OCI-LY7 (cell line): ENCODE data around the gene CD22.

Source experiments
- EZH2phosphoT487 ChIP-seq: fragments of 200-600 bp; sonication (generic); IDR thresholded peaks from 2 replicates; pipeline ENCODE4 v1.6.1; 2018; ENCODE audit warnings: low read depth, borderline replicate concordance, mild to moderate bottlenecking, mixed run types, antibody characterized with exemption, low read length, moderate library complexity, mixed read lengths
- TF ChIP-seq, protein P1 (sequence below): fragments of 200-600 bp; sonication (generic); conservative IDR thresholded peaks from 2 replicates; pipeline ENCODE4 v1.5.1; 2014; ENCODE audit warnings: mild to moderate bottlenecking, antibody characterized with exemption, low read length, moderate library complexity, mixed read lengths

GRCh38 chr19:35347171-35347929 is 18.4 kb downstream of the CD22 start, which contains the start of gene FFAR1:
- TF ChIP-seq, protein P1, sequence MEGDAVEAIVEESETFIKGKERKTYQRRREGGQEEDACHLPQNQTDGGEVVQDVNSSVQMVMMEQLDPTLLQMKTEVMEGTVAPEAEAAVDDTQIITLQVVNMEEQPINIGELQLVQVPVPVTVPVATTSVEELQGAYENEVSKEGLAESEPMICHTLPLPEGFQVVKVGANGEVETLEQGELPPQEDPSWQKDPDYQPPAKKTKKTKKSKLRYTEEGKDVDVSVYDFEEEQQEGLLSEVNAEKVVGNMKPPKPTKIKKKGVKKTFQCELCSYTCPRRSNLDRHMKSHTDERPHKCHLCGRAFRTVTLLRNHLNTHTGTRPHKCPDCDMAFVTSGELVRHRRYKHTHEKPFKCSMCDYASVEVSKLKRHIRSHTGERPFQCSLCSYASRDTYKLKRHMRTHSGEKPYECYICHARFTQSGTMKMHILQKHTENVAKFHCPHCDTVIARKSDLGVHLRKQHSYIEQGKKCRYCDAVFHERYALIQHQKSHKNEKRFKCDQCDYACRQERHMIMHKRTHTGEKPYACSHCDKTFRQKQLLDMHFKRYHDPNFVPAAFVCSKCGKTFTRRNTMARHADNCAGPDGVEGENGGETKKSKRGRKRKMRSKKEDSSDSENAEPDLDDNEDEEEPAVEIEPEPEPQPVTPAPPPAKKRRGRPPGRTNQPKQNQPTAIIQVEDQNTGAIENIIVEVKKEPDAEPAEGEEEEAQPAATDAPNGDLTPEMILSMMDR: no peak
- no peak for TF ChIP-seq EZH2phosphoT487
